ENCODE measurements around the gene PLD3. TPM values are rescaled to one million over a fixed set of nuclear protein-coding genes. Genes with fewer than 3 reads are reported as not detected.
"Not testable (repeated sequence)": the region's sequence is repeated elsewhere in the genome, so short reads cannot be mapped to it uniquely, and the experiment has no call there.

The PLD3 gene
- total RNA-seq, 2 experiments from 2014 or later = 65.1 to 70.0 TPM

DNA sequence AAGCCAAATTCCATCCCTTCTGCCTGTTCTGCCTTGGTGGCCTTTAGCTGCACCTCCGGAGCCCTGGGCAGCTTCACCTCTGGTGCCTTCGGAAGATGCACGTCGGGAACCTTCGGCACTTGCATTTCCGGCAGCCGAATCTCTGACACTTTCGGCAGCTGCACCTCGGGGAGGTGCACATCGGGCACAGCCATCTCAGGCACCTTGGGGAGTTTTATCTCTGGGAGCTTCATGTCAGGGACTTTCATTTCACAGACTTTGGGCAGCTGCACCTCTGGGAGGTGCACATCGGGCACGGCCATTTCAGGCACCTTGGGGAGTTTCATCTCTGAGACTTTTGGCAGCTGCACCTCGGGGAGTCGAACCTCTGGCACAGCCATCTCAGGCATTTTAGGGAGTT lies 47.5 kb downstream of the PLD3 start:
- Mint-ChIP-seq H3K4me1 (ENCODE audit: low read depth) (peaks cover 12% of the 10 kb centered on the region), H3K4me3 (no peak overlapping the region), H3K27ac (no peak overlapping the region), H3K9me3 (ENCODE audit: insufficient read depth) (no peaks in the 10 kb centered on the region), H3K27me3 (ENCODE audit: low read depth) (peaks cover 12% of the 10 kb centered on the region), H3K36me3 (ENCODE audit: low read depth) (no peaks in the 10 kb centered on the region)
- ChIA-PET POLR2A (interaction anchor here (0.7 kb wide), 2 partner anchors 60 to 835 kb away, joined by 5 to 6 read pairs; no protein-coding TSS in a partner anchor), CTCF (no interaction called here)
- ATAC-seq (no peak), DNase-seq (no peak)

DNA sequence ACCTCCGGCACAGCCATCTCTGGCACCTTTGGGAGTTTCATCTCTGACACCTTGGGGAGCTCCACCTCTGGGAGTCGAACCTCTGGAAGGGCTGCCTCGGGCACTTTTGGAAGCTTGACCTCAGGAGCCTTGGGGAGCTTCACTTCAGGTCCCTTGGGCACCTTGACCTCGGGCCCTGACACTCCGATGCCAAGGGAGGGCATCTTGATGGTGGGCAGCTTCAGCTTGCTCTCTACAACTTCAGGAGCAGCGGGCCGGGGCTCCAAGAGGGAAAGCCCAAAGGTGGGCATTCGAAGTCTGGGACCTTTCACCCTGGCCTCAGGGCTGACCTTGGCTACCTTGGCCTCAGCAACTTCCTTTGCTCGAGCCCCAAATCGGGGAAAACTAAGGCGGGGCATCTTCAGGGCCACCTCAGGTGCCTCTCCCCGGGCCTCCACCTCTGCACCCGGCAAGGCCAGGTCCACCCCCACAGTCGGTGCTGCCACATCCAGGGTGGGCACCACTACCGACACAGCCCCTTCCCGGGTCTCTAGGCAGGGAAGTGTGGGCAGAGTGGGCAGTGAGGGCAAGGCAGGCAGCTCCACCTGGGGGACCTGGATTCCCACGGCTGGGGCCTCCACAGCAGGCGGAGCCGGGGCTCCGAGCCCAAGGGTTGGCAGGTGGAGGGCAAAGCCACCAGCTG lies 48.5 kb downstream of the PLD3 start:
- Mint-ChIP-seq H3K4me1 (ENCODE audit: low read depth) (peaks cover 12% of the 10 kb centered on the region), H3K9me3 (ENCODE audit: insufficient read depth) (no peaks in the 10 kb centered on the region), H3K27ac (no peak overlapping the region), H3K4me3 (no peak overlapping the region), H3K27me3 (ENCODE audit: low read depth) (peaks cover 12% of the 10 kb centered on the region), H3K36me3 (ENCODE audit: low read depth) (no peaks in the 10 kb centered on the region)
- CTCF ChIA-PET = no interaction called here
- DNase-seq (no peak), ATAC-seq (no peak)
- POLR2A ChIA-PET = no interaction called here

DNA sequence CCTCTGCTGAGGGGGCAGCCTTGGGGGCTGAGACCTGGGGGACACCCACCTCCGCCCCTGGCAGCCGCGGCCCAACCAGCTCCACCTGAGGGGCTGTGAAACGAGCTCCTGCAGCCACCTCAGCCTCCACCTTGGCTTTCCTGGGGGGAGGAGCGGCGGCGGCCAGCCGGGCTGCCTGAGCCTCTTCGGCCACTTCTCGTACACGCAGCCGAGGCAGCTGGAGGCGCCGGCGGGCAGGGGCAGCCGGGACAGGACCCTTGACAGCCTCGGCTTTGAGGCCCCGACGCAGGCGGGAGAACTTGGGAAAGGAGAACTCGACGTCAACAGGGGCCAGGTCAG lies 49.0 kb downstream of the PLD3 start:
- DNase-seq = no peak
- POLR2A ChIA-PET = no interaction called here
- no peak overlapping the region for H3K27ac Mint-ChIP-seq

DNA sequence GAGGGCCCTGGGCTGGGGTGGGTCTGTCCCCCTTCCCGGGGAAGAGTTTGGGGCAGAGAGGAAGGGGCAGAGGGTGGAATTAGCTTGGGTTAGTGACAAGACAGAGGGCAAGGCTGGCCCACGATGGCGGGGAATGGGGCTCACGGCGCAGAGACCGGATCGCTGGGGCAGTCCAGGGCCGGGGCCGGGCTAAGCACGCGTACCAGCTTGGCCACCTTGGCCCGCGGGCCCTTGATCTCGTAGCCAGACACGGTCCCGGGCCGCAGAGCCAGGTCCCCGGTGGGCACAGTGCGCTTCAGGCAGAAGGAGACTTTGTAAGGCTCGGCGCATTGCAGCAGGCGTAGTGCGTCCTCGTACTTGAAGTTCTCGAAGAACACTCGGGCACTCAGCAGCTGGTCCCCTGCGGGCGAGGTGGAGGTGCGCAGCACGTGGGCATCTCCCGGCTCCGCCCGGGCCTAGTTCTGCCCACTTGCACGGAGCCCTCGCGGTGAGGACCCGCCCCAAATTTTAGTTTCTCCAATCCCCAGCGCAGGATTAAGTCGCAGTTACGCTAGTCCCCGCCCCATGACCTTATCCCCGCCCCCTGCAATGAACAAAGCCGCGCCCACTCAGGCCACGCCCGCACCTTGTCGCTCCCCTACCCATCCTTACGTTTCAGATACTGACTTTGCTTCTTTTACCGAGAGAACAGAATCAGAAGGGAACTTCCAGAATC lies 50.1 kb downstream of the PLD3 start:
- POLR2A ChIA-PET = no interaction called here
- Mint-ChIP-seq H3K4me1 (ENCODE audit: low read depth) (peaks cover 17% of the 10 kb centered on the region), H3K27me3 (ENCODE audit: low read depth) (peaks cover 12% of the 10 kb centered on the region), H3K36me3 (ENCODE audit: low read depth) (no peaks in the 10 kb centered on the region), H3K4me3 (no peak overlapping the region), H3K27ac (no peak overlapping the region), H3K9me3 (ENCODE audit: insufficient read depth) (no peaks in the 10 kb centered on the region)
- CTCF ChIA-PET = no interaction called here
- ATAC-seq (peak; percentile 63), DNase-seq (peak; percentile 71)

More for the DNA sequence above, 49.0 kb downstream of the PLD3 start:
- Mint-ChIP-seq H3K4me3 (no peak overlapping the region), H3K36me3 (ENCODE audit: low read depth) (no peaks in the 10 kb centered on the region), H3K4me1 (ENCODE audit: low read depth) (peaks cover 12% of the 10 kb centered on the region), H3K27me3 (ENCODE audit: low read depth) (peaks cover 12% of the 10 kb centered on the region), H3K9me3 (ENCODE audit: insufficient read depth) (no peaks in the 10 kb centered on the region)
- ATAC-seq = no peak
- CTCF ChIA-PET = no interaction called here

DNA sequence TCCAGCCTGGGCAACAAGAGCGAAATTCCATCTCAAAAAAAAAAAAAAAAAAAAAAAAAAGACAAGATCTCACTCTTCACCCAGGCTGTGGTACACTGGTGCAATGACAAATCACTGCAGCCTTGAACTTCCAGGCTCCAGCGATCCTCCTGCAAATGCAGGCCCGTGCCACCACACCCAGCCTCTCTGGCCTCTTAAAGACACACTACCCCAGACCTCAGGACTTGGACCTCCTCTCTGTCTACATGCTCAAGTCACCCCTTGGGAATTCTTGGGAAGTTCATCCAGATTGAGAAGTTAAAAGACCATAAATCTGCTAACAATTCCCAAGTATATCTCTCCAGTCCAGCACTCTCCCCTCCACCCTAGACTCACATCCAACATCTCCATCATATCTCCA lies 52.1 kb downstream of the PLD3 start:
- ChIA-PET CTCF (interaction anchor here (1.5 kb wide), 1 partner anchor 64 kb away, joined by 4 read pairs; no protein-coding TSS in a partner anchor), POLR2A (no interaction called here)
- H3K27me3 Mint-ChIP-seq (ENCODE audit: low read depth) = peaks cover 12% of the 10 kb centered on the region
- no peak for DNase-seq
- H3K36me3 Mint-ChIP-seq (ENCODE audit: low read depth) = no peaks in the 10 kb centered on the region
- H3K4me1 Mint-ChIP-seq (ENCODE audit: low read depth) = peaks cover 26% of the 10 kb centered on the region
- H3K9me3 Mint-ChIP-seq (ENCODE audit: insufficient read depth) = no peaks in the 10 kb centered on the region
- no peak overlapping the region for H3K4me3 Mint-ChIP-seq
- no peak overlapping the region for H3K27ac Mint-ChIP-seq
- ATAC-seq = no peak

DNA sequence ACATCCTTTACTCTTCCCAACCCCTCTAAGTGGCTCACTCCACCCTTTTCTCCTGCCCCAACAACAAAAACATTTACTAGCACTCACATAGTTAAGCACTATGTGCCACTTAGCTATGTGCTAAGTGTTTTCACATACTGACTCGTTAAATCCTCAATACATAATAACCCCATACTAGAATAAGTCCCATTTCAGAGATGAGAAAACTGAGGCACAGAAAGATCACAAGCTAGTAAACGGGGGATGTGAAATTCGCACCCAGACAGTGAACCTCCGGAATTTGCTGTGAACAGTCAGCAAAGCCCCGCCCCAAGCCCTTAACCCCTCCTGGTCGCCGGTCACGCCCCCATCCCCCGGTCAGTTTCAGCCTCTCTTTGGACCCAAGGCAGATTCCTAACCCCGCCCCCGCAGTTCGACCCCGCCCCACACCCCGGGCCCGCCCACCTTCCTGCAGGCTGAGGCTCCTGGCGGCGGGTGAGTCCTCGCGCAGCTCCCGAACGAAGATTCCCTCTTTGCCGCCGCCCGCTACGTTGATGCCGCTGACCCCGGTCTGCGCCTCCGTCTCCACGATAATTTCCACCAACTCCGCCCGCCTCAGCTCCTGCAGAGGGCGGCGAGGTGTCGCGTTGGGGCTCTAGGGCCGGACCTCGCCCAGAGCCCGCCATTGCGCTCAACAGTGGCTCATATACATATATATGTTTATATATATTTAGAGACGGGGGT lies 54.9 kb downstream of the PLD3 start:
- no peaks in the 10 kb centered on the region for H3K9me3 Mint-ChIP-seq (ENCODE audit: insufficient read depth)
- ATAC-seq (peak; percentile 78), DNase-seq (peak; percentile 89)
- peaks cover 32% of the 10 kb centered on the region for H3K4me1 Mint-ChIP-seq (ENCODE audit: low read depth)
- peaks cover 12% of the 10 kb centered on the region for H3K27me3 Mint-ChIP-seq (ENCODE audit: low read depth)
- ChIA-PET CTCF (interaction anchor here (1.1 to 2.5 kb wide), 4 partner anchors 13 to 98 kb away, joined by 3 to 12 read pairs (median 8); partner anchors contain the start of gene SERTAD1), POLR2A (interaction anchor here (0.6 to 1.6 kb wide), 2 partner anchors 17 to 39 kb away, joined by 5 read pairs; no protein-coding TSS in a partner anchor)
- H3K27ac Mint-ChIP-seq = peak overlapping the region; percentile 72
- peak overlapping the region; percentile 87 for H3K4me3 Mint-ChIP-seq
- H3K36me3 Mint-ChIP-seq (ENCODE audit: low read depth) = no peaks in the 10 kb centered on the region

DNA sequence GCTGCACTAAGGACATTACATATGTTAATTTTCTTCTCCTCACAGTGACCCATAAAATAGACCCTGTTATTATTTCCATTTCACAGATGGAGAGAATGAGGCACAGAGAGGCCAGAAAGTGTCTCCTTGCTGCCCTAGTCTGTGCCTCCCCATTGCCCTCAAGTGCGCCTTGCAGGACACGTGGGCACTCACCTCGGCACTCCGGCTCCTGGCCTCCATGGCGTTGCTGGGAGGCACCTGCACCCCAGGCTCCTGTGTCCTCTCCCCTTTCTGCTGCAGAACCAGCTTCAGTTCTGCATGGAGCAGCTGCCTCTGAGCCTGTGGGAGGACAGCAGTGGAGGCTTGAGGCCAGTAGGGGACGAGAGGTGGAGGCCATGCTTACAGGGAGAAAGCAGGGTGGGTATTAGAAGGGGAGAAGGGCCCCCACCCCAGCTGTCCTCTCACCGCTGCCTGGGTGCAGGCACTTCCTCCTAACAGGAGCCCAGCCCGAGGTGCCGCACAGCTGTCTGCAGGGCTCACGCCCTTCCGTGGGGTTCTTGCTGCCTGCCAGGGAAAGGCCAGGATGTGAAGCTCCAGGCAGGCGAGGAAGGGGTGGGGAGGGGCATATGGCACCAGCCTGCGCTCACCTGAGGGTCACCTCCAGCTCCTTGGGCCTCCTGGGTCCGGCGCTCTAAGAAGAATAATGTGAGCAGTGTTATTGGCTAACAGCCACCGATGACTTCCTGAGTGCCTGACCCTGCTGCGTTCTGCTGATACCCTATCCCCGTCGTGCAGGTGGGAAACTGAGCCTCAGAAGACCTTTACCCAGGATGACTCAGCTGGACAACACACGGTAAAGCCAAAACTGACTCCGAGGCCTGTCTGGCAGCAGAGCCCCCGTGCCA lies 59.5 kb downstream of the PLD3 start:
- ATAC-seq (no peak), DNase-seq (no peak)
- H3K27me3 Mint-ChIP-seq (ENCODE audit: low read depth) = no peaks in the 10 kb centered on the region
- no peaks in the 10 kb centered on the region for H3K36me3 Mint-ChIP-seq (ENCODE audit: low read depth)
- no peak overlapping the region for H3K27ac Mint-ChIP-seq
- H3K4me1 Mint-ChIP-seq (ENCODE audit: low read depth) = peaks cover 25% of the 10 kb centered on the region
- CTCF ChIA-PET = interaction anchor here (1.3 kb wide), 1 partner anchor 13 kb away, joined by 8 read pairs; no protein-coding TSS in a partner anchor
- POLR2A ChIA-PET = interaction anchor here (0.7 to 2.5 kb wide), 2 partner anchors 12 to 35 kb away, joined by 3 to 14 read pairs; no protein-coding TSS in a partner anchor
- no peaks in the 10 kb centered on the region for H3K9me3 Mint-ChIP-seq (ENCODE audit: insufficient read depth)
- no peak overlapping the region for H3K4me3 Mint-ChIP-seq

DNA sequence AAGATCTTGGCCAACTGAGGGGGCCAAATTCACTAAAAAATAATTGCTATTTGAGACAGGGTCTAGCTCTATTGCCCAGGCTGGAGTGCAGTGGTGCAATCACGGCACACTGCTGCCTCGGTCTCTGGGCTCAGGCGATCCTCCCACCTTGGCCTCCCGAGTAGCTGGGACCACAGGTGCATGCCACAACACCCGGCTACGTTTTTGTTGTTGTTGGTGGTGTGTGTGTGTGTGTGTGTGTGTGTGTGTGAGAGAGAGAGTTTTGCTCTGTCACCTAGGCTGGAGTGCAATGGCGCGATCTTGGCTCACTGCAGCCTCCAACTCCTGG lies 60.1 kb downstream of the PLD3 start:
- ChIA-PET CTCF (interaction anchor here (1.3 kb wide), 1 partner anchor 12 kb away, joined by 8 read pairs; no protein-coding TSS in a partner anchor), POLR2A (interaction anchor here (0.7 to 2.5 kb wide), 2 partner anchors 12 to 34 kb away, joined by 3 to 14 read pairs; no protein-coding TSS in a partner anchor)
- H3K9me3 Mint-ChIP-seq (ENCODE audit: insufficient read depth); H3K36me3 Mint-ChIP-seq (ENCODE audit: low read depth); H3K4me3 Mint-ChIP-seq; DNase-seq; H3K27me3 Mint-ChIP-seq (ENCODE audit: low read depth); ATAC-seq; H3K27ac Mint-ChIP-seq: not testable (repeated sequence)
- H3K4me1 Mint-ChIP-seq (ENCODE audit: low read depth) = peaks cover 26% of the 10 kb centered on the region

DNA sequence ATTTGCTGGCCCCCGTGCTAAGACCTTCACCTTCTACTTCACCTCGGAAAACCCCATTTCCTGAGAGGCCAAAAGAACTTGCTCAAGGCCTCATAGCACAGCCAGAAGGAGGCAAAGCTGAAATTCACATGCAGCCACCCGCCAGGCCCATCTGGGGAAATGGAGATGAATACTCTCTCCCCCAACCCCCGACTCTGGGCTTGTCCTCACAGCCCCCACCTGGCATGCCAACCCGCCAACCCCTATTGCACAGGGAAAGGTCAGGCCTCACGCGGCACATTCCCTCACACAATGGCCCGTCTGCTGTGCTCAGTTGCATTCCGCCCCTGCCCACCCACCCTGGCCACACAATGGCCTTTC lies 61.5 kb downstream of the PLD3 start:
- ChIA-PET POLR2A (interaction anchor here (2.5 kb wide), 1 partner anchor 10 kb away, joined by 14 read pairs; no protein-coding TSS in a partner anchor), CTCF (interaction anchor here (1.2 kb wide), 1 partner anchor 105 kb away, joined by 3 read pairs; no protein-coding TSS in a partner anchor)
- DNase-seq = no peak
- Mint-ChIP-seq H3K27ac (no peak overlapping the region), H3K4me3 (no peak overlapping the region), H3K27me3 (ENCODE audit: low read depth) (no peaks in the 10 kb centered on the region), H3K36me3 (ENCODE audit: low read depth) (no peaks in the 10 kb centered on the region), H3K4me1 (ENCODE audit: low read depth) (peaks cover 27% of the 10 kb centered on the region), H3K9me3 (ENCODE audit: insufficient read depth) (no peaks in the 10 kb centered on the region)
- ATAC-seq = no peak

DNA sequence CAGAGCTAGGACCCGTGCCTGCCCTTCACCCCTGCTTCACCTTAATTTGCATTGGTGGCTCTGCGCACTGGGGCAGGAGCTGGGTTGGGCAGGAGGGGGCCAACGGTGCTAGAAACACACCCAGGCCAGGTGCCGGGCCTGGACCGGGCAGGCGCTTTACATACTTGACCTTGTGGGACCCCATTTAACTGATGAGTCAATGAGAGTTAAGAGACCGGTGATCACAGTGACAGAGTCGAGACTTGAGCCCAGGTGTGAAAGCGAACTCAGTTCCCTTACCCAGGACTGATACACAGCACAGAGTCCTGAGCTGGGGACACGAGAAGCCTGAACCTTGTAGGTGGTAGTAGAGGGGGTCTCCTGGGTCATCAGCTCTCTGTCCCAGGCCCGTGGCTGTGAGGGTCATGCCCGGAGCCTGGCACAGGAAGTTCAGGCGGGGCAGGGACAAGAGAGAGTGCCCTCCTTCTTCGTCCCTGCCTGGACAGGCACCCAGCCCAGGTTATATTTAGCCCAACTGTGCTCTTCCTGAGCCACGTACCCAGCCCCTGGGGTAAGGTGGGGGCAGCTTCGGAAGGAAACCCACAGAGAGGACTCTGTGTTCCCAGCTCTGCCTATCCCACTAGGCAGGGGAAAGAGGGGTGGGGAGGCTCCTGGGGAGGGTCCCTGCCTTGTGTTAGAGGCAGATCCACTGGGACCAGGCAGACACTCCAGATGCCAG lies 62.8 kb downstream of the PLD3 start:
- Mint-ChIP-seq H3K4me3 (no peak overlapping the region), H3K36me3 (ENCODE audit: low read depth) (no peaks in the 10 kb centered on the region), H3K4me1 (ENCODE audit: low read depth) (peaks cover 34% of the 10 kb centered on the region), H3K9me3 (ENCODE audit: insufficient read depth) (no peaks in the 10 kb centered on the region), H3K27me3 (ENCODE audit: low read depth) (no peaks in the 10 kb centered on the region), H3K27ac (no peak overlapping the region)
- ATAC-seq (no peak), DNase-seq (no peak)
- CTCF ChIA-PET = interaction anchor here (2.3 kb wide), 1 partner anchor 10 kb away, joined by 9 read pairs; no protein-coding TSS in a partner anchor
- POLR2A ChIA-PET = interaction anchor here (1.1 kb wide), 1 partner anchor 15 kb away, joined by 5 read pairs; the partner anchor contains the start of gene SERTAD1

Measured in activated CD8-positive, alpha-beta T cell treated with anti-CD3 and anti-CD28 coated beads, Interleukin-2, amount 10 ng/mL, durations not matched to agents 7 days and 5 days (primary cell).